ENCODE results near the gene ZBTB21.

- TF ChIP-seq POLR2AphosphoS5 (IDR thresholded peaks at IDR 0.05) (no peak), POLR2A (IDR thresholded peaks at IDR 0.05) (no peak), CTCF (IDR thresholded peaks at IDR 0.05 in 8 of 11, conservative IDR thresholded peaks at IDR 0.05 in 3 of 11) (no peak)
These were observed 44.6 kb downstream of the ZBTB21 start for GRCh38 chr21:41965461-41966013.

Measured in spleen (tissue), 7 donors.